K562 (cell line): Measurements from ENCODE around the gene ENTPD6. TPM values are rescaled to one million over a fixed set of nuclear protein-coding genes. Genes with fewer than 3 reads are reported as not detected.

ENCODE experiments used
- MTA2 ChIP-seq: fragments of 450-650 bp; IDR thresholded peaks from 2 replicates; pipeline ENCODE4 v1.6.1; 2016; ENCODE audit warnings: low read depth
- REST ChIP-seq, 2 experiments: fragments of 450-650 bp; formaldehyde crosslinking in 1 of 2; IDR thresholded peaks; 2 replicates each; pipeline versions ENCODE4 v1.4.0 to v1.6.1; 2014 to 2020; ENCODE audit warnings: mild to moderate bottlenecking in 2 of 2, borderline replicate concordance in 1 of 2, low read depth in 1 of 2
- TCF7 ChIP-seq: sonication (generic); IDR thresholded peaks from 2 replicates; pipeline ENCODE4 v1.6.1; 2016; ENCODE audit warnings: antibody characterized with exemption, borderline replicate concordance
- polyA plus RNA-seq, 8 experiments: library from polyadenylated mRNA; depleted of rRNA in 4 of 8; stranded (reverse) in 5 of 8; unstranded in 3 of 8; fragments of >200 nt; fragmentation: Nextera tagmentation in 2 of 8; fragmentation: Illumina TruSeq in 1 of 8; extraction: Ambion mirVana in 2 of 8; extraction: Trizol in 1 of 8; gene quantifications; 2 replicates each; pipeline versions ENCODE4 v1.2.1 to v1.2.3, GENCODE V29; 2011 to 2014; ENCODE audit warnings: inconsistent platforms in 1 of 8, missing spikeins in 1 of 8
- total RNA-seq, 7 experiments: library from RNA; depleted of rRNA in 6 of 7; stranded (reverse); fragments of >200 nt in 6 of 7; fragmentation: Illumina TruSeq in 2 of 7; extraction: Trizol in 2 of 7; gene quantifications; 2 replicates each; pipeline versions ENCODE4 v1.2.1 to v1.2.3, GENCODE V29; 2011 to 2021; ENCODE audit warnings: low replicate concordance in 1 of 7
- TF ChIP-seq, protein P1 (sequence below): sonication (generic); formaldehyde crosslinking; IDR thresholded peaks from 2 replicates; pipeline ENCODE4 v1.8.0; 2022; ENCODE audit warnings: missing genetic modification reagents, mild to moderate bottlenecking, borderline replicate concordance

The ENTPD6 gene
- total and polyA plus RNA-seq, 9 of the 15 experiments (the other 6 are each of a cell fraction or from before 2014, with no cell fraction given) = 0.82 to 36.8 (median 22.4) TPM

- TF ChIP-seq REST (IDR thresholded peaks at IDR 0.05; ENCODE audit: borderline replicate concordance) = no peak
- no peak for TF ChIP-seq REST (CRISPR knock-in tag; IDR thresholded peaks at IDR 0.05; ENCODE audit: low read depth)
- TF ChIP-seq, protein P1, sequence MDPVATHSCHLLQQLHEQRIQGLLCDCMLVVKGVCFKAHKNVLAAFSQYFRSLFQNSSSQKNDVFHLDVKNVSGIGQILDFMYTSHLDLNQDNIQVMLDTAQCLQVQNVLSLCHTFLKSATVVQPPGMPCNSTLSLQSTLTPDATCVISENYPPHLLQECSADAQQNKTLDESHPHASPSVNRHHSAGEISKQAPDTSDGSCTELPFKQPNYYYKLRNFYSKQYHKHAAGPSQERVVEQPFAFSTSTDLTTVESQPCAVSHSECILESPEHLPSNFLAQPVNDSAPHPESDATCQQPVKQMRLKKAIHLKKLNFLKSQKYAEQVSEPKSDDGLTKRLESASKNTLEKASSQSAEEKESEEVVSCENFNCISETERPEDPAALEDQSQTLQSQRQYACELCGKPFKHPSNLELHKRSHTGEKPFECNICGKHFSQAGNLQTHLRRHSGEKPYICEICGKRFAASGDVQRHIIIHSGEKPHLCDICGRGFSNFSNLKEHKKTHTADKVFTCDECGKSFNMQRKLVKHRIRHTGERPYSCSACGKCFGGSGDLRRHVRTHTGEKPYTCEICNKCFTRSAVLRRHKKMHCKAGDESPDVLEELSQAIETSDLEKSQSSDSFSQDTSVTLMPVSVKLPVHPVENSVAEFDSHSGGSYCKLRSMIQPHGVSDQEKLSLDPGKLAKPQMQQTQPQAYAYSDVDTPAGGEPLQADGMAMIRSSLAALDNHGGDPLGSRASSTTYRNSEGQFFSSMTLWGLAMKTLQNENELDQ (CRISPR knock-in tag) = no peak
- no peak for TF ChIP-seq TCF7
- TF ChIP-seq MTA2 = no peak
Measured at GRCh38 chr20:25274481-25274880, 79.0 kb downstream of the ENTPD6 start (continued).
